H9 (cell line): ENCODE measurements around the gene PLAC8. TPM values are rescaled to one million over a fixed set of nuclear protein-coding genes. Genes with fewer than 3 reads are reported as not detected.

Experiments
- DNase-seq: peaks from one replicate; pipeline ENCODE4 v3.0.0-alpha.2; 2017
- H2AFZ ChIP-seq: one replicate; pipeline ENCODE4 v1.6.1; 2013; ENCODE audit warnings: mild to moderate bottlenecking, low read length, control low read depth, moderate library complexity
- H2AK5ac ChIP-seq: 2 replicates; pipeline ENCODE4 v1.6.1; 2013; ENCODE audit warnings: low read length, control low read depth, mixed read lengths; ENCODE audit not compliant: insufficient read length
- H2BK120ac ChIP-seq: one replicate; pipeline ENCODE4 v1.6.1; 2013; ENCODE audit warnings: low read depth, mild to moderate bottlenecking, low read length, control low read depth, inconsistent platforms; ENCODE audit not compliant: poor library complexity, severe bottlenecking
- H2BK12ac ChIP-seq: 2 replicates; pipeline ENCODE4 v1.6.1; 2013; ENCODE audit warnings: low read length, control low read depth, mixed read lengths, low read depth; ENCODE audit not compliant: insufficient read length
- H2BK15ac ChIP-seq: 2 replicates; pipeline ENCODE4 v1.6.1; 2013; ENCODE audit warnings: low read depth, low read length, control low read depth
- H2BK20ac ChIP-seq: one replicate; pipeline ENCODE4 v1.6.1; 2013; ENCODE audit warnings: low read depth, mild to moderate bottlenecking, low read length, control low read depth, inconsistent platforms; ENCODE audit not compliant: poor library complexity, severe bottlenecking
- H2BK5ac ChIP-seq: 2 replicates; pipeline ENCODE4 v1.6.1; 2013; ENCODE audit warnings: low read length, control low read depth, mixed read lengths; ENCODE audit not compliant: insufficient read length
- H3K14ac ChIP-seq: 2 replicates; pipeline ENCODE4 v1.6.1; 2013; ENCODE audit warnings: low read length, control low read depth; ENCODE audit not compliant: insufficient read depth
- H3K18ac ChIP-seq: 2 replicates; pipeline ENCODE4 v1.6.1; 2013; ENCODE audit warnings: low read depth, mild to moderate bottlenecking, mixed read lengths, low read length, control low read depth; ENCODE audit not compliant: insufficient read length
- H3K23ac ChIP-seq: 2 replicates; pipeline ENCODE4 v1.6.1; 2013; ENCODE audit warnings: low read length, control low read depth, mixed read lengths, low read depth; ENCODE audit not compliant: insufficient read length
- H3K23me2 ChIP-seq: 2 replicates; pipeline ENCODE4 v1.6.1; 2013; ENCODE audit warnings: low read depth, mild to moderate bottlenecking, mixed read lengths, low read length, control low read depth; ENCODE audit not compliant: insufficient read length, poor library complexity, severe bottlenecking
- H3K27ac ChIP-seq: 2 replicates; pipeline ENCODE4 v1.5.1; 2013; ENCODE audit warnings: low read length, control low read depth, mixed read lengths, low read depth; ENCODE audit not compliant: insufficient read length
- H3K27me3 ChIP-seq: 2 replicates; pipeline ENCODE4 v1.6.1; 2013; ENCODE audit warnings: low read length, control low read depth, inconsistent platforms; ENCODE audit not compliant: insufficient read depth
- H3K4ac ChIP-seq: 2 replicates; pipeline ENCODE4 v1.6.1; 2013; ENCODE audit warnings: low read depth, mild to moderate bottlenecking, control low read depth, inconsistent platforms, low read length, moderate library complexity
- H3K4me1 ChIP-seq: 2 replicates; pipeline ENCODE4 v1.6.1; 2013; ENCODE audit warnings: low read length, control low read depth, inconsistent platforms; ENCODE audit not compliant: insufficient read depth
- H3K4me2 ChIP-seq: 2 replicates; pipeline ENCODE4 v1.6.1; 2013; ENCODE audit warnings: low read length, control low read depth, mixed read lengths; ENCODE audit not compliant: insufficient read length, insufficient read depth
- H3K56ac ChIP-seq: 2 replicates; pipeline ENCODE4 v1.6.1; 2013; ENCODE audit warnings: low read depth, mild to moderate bottlenecking, mixed read lengths, low read length, control low read depth; ENCODE audit not compliant: insufficient read length
- H3K79me1 ChIP-seq: 2 replicates; pipeline ENCODE4 v1.6.1; 2013; ENCODE audit warnings: low read depth, mild to moderate bottlenecking, moderate library complexity, low read length, control low read depth, inconsistent platforms; ENCODE audit not compliant: insufficient read depth, poor library complexity, severe bottlenecking
- H3K79me2 ChIP-seq: 2 replicates; pipeline ENCODE4 v1.6.1; 2013; ENCODE audit warnings: low read length, control low read depth, inconsistent platforms; ENCODE audit not compliant: insufficient read depth
- H3K9ac ChIP-seq: 2 replicates; pipeline ENCODE4 v1.6.1; 2013; ENCODE audit warnings: low read length, control low read depth, mixed read lengths; ENCODE audit not compliant: insufficient read length; ENCODE audit errors: extremely low read depth
- H3K9me3 ChIP-seq: one replicate; pipeline ENCODE4 v1.6.1; 2013; ENCODE audit warnings: low read depth, low read length, inconsistent platforms; ENCODE audit not compliant: control insufficient read depth
- H3T11ph ChIP-seq: one replicate; pipeline ENCODE4 v1.6.1; 2013; ENCODE audit warnings: mild to moderate bottlenecking, low read length, control low read depth, inconsistent platforms
- H4K20me1 ChIP-seq: one replicate; pipeline ENCODE4 v1.6.1; 2013; ENCODE audit not compliant: control insufficient read depth, insufficient read length, insufficient read depth
- H4K5ac ChIP-seq: 2 replicates; pipeline ENCODE4 v1.6.1; 2013; ENCODE audit warnings: low read depth, mild to moderate bottlenecking, mixed read lengths, low read length, control low read depth; ENCODE audit not compliant: insufficient read length
- H4K8ac ChIP-seq: replicated peaks from 2 replicates; pipeline ENCODE4 v1.6.1; 2013; ENCODE audit warnings: low read length, control low read depth, mixed read lengths, low read depth; ENCODE audit not compliant: insufficient read length
- H4K91ac ChIP-seq: 2 replicates; pipeline ENCODE4 v1.6.1; 2013; ENCODE audit warnings: low read depth, mild to moderate bottlenecking, moderate library complexity, mixed read lengths, low read length, control low read depth; ENCODE audit not compliant: insufficient read length
- H3K27ac Mint-ChIP-seq, 3 experiments: 2 replicates in 2 of 3; 3 replicates in 1 of 3; pipeline ENCODE4 v1.8.0; 2020 to 2021; ENCODE audit warnings: mixed read lengths in 3 of 3, mild to moderate bottlenecking in 1 of 3, moderate library complexity in 1 of 3
- H3K27me3 Mint-ChIP-seq: 2 replicates; pipeline ENCODE4 v1.8.0; 2021; ENCODE audit warnings: low read depth, mild to moderate bottlenecking, moderate library complexity, mixed read lengths
- H3K36me3 Mint-ChIP-seq, 3 experiments: 2 replicates in 2 of 3; 3 replicates in 1 of 3; pipeline ENCODE4 v1.8.0; 2020 to 2021; ENCODE audit warnings: low read depth in 3 of 3, mixed read lengths in 3 of 3; ENCODE audit not compliant: insufficient read depth in 1 of 3
- H3K4me1 Mint-ChIP-seq, 2 experiments: 2 replicates each; pipeline ENCODE4 v1.8.0; 2020; ENCODE audit warnings: mixed read lengths in 2 of 2
- H3K4me3 Mint-ChIP-seq, 2 experiments: 2 replicates in 1 of 2; 3 replicates in 1 of 2; pipeline ENCODE4 v1.8.0; 2020 to 2021; ENCODE audit warnings: mild to moderate bottlenecking in 2 of 2, mixed read lengths in 2 of 2, moderate library complexity in 1 of 2
- H3K9me3 Mint-ChIP-seq, 2 experiments: 2 replicates in 1 of 2; 3 replicates in 1 of 2; pipeline ENCODE4 v1.8.0; 2020; ENCODE audit warnings: mild to moderate bottlenecking in 2 of 2, mixed read lengths in 2 of 2, moderate library complexity in 1 of 2
- WGBS: extraction: QIAGEN DNeasy Blood & Tissue Kit; methylation state at CpG from one replicate; pipeline ENCODE4 v1.1.7; 2013; ENCODE audit warnings: missing lambda C conversion rate, low lambda C conversion rate, mixed read lengths; ENCODE audit not compliant: insufficient read length; ENCODE audit errors: extremely low coverage; 5-methylcytosine and 5-hydroxymethylcytosine counted together
- total RNA-seq: library from RNA; stranded (reverse); gene quantifications from 2 replicates; pipeline ENCODE4 v1.2.1, GENCODE V29; 2021
- TF ChIP-seq, protein P1 (sequence below): fragments of 200-600 bp; sonication (generic); conservative IDR thresholded peaks from 3 replicates; pipeline ENCODE4 v1.8.0; 2021; ENCODE audit warnings: antibody characterized with exemption, mild to moderate bottlenecking

PLAC8 gene
- total RNA-seq, 1 experiment from 2014 or later = 1.6 TPM

DNA sequence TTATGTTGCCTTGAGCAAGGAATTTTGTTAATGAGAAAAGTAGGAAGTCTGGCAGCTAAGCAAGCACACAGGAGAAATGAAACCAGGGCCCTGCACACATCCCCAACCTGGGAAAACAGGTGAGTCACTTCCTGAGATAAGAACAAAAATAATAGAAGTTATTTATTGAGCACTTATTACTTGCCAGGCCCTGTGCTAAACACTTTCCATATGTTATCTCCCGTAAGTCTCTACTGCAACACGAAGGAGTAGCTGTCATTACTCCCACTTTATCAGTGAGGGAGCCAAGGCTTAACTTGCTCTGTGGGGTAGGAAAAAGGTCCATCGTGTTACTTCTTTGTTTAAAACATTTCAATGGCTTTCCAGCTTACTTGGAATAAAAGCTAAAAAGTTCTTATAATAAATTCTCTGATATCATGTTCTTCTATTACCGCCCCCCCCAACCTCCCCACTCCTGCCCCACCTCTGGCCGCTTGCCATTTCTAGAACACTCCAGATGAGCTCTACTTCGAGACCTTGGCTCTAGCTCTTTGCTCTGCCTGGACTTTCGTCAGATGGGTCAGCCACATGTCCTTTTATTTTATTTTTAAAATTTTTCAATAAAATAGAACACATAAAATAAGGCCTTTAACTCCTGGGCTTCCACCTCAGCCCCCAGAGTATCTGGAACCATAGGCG lies 36.3 kb upstream of the PLAC8 start:
- Mint-ChIP-seq H3K27me3 (no peaks in the 10 kb centered on the region; the same call in none of the 2 replicates), H3K4me1 (peaks cover 4 to 11% of the 10 kb centered on the region in 2 experiments; a peak in 3 of 4 replicates), H3K9me3 (peaks cover 0 to 3% of the 10 kb centered on the region in 2 experiments; a peak in 1 of 5 replicates), H3K27ac (no peak overlapping the region), H3K36me3 (no peaks in the 10 kb centered on the region), H3K4me3 (no peak overlapping the region)
- Histone ChIP-seq H3K4me1 (no peaks in the 10 kb centered on the region), H3K23me2 (no peaks in the 10 kb centered on the region), H3T11ph (no peak overlapping the region), H3K27me3 (no peaks in the 10 kb centered on the region), H2BK20ac (no peak overlapping the region), H3K18ac (no peak overlapping the region), H3K9ac (no peak overlapping the region), H3K27ac (no peak overlapping the region), H2BK15ac (no peak overlapping the region), H3K14ac (no peak overlapping the region), H2BK120ac (no peak overlapping the region), H3K56ac (no peak overlapping the region), H3K79me2 (no peaks in the 10 kb centered on the region), H3K4ac (no peak overlapping the region), H2BK12ac (no peak overlapping the region), H3K4me2 (no peak overlapping the region), H3K79me1 (no peaks in the 10 kb centered on the region), H3K9me3 (no peaks in the 10 kb centered on the region), H4K91ac (no peak overlapping the region), H3K23ac (no peak overlapping the region), H2BK5ac (no peak overlapping the region), H4K8ac (no peak overlapping the region), H2AFZ (no peak overlapping the region), H4K5ac (no peak overlapping the region), H2AK5ac (no peak overlapping the region), H4K20me1 (no peaks in the 10 kb centered on the region)
- no peak for DNase-seq
- TF ChIP-seq, protein P1, sequence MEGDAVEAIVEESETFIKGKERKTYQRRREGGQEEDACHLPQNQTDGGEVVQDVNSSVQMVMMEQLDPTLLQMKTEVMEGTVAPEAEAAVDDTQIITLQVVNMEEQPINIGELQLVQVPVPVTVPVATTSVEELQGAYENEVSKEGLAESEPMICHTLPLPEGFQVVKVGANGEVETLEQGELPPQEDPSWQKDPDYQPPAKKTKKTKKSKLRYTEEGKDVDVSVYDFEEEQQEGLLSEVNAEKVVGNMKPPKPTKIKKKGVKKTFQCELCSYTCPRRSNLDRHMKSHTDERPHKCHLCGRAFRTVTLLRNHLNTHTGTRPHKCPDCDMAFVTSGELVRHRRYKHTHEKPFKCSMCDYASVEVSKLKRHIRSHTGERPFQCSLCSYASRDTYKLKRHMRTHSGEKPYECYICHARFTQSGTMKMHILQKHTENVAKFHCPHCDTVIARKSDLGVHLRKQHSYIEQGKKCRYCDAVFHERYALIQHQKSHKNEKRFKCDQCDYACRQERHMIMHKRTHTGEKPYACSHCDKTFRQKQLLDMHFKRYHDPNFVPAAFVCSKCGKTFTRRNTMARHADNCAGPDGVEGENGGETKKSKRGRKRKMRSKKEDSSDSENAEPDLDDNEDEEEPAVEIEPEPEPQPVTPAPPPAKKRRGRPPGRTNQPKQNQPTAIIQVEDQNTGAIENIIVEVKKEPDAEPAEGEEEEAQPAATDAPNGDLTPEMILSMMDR = no peak
- no CpG with 5 or more reads among the region's 8 CpGs for WGBS
